IMR-90 (cell line): ENCODE measurements around the gene TAX1BP1. TPM values are rescaled to one million over a fixed set of nuclear protein-coding genes. Genes with fewer than 3 reads are reported as not detected.
A peak's percentile ranks its signal among the peaks of the same experiment; 100 is the strongest.

Experiments
- ATAC-seq: fragments of 200-7000 bp; cut with Tn5 transposase; 2 replicates; pipeline ENCODE4 v1.9.1; 2020; ENCODE audit warnings: low read depth, mild to moderate bottlenecking, moderate library complexity
- BruUV-seq: library from RNA; stranded (reverse); fragments of 400-500 nt; replicated peaks from 2 replicates; lab custom pipeline; 2021; lab: Mats Ljungman, UMichigan
- CTCF ChIA-PET: fragments of 300-600 bp; formaldehyde crosslinking; extraction: SDS; loops from one replicate; lab custom pipeline; 2021; ENCODE audit warnings: antibody characterized with exemption; lab: Yijun Ruan, JAX
- POLR2A ChIA-PET: fragments of 300-600 bp; sonication (Branson Sonifier 250); formaldehyde crosslinking; loops from one replicate; lab custom pipeline; 2022; ENCODE audit warnings: antibody characterized with exemption; ENCODE audit not compliant: unreplicated experiment; lab: Charles Lee
- DNase-seq: peaks from one replicate; pipeline ENCODE4 v3.0.0; 2013
- H2AFZ ChIP-seq: replicated peaks from 2 replicates; pipeline ENCODE3; 2013; ENCODE audit warnings: low read length, mild to moderate bottlenecking; ENCODE audit not compliant: poor library complexity
- H2AK5ac ChIP-seq: 2 replicates; pipeline ENCODE4 v1.6.1; 2013; ENCODE audit warnings: low read depth, low read length, inconsistent platforms
- H2AK9ac ChIP-seq: replicated peaks from 2 replicates; pipeline ENCODE3; 2013; ENCODE audit warnings: mild to moderate bottlenecking, low read depth, low read length, moderate library complexity; ENCODE audit not compliant: poor library complexity
- H2BK120ac ChIP-seq: 2 replicates; pipeline ENCODE4 v1.6.1; 2013; ENCODE audit warnings: low read depth, low read length, inconsistent platforms
- H2BK15ac ChIP-seq: 3 replicates; pipeline ENCODE4 v1.6.1; 2013; ENCODE audit warnings: low read depth, low read length, inconsistent platforms
- H2BK20ac ChIP-seq: 2 replicates; pipeline ENCODE4 v1.6.1; 2013; ENCODE audit warnings: low read depth, mild to moderate bottlenecking, inconsistent platforms, low read length, moderate library complexity
- H2BK5ac ChIP-seq: 2 replicates; pipeline ENCODE4 v1.6.1; 2013; ENCODE audit warnings: mild to moderate bottlenecking, low read depth, low read length, inconsistent platforms; ENCODE audit not compliant: poor library complexity, severe bottlenecking
- H3K14ac ChIP-seq: replicated peaks from 2 replicates; pipeline ENCODE4 v1.6.1; 2013; ENCODE audit warnings: low read depth, low read length, inconsistent platforms
- H3K18ac ChIP-seq: 2 replicates; pipeline ENCODE4 v1.6.1; 2013; ENCODE audit warnings: low read depth, low read length, control low read depth
- H3K23ac ChIP-seq: 2 replicates; pipeline ENCODE4 v1.6.1; 2013; ENCODE audit warnings: low read depth, low read length, inconsistent platforms
- H3K27ac ChIP-seq: 2 replicates; pipeline ENCODE4 v1.5.1; 2013; ENCODE audit warnings: mild to moderate bottlenecking, control low read depth, low read length; ENCODE audit not compliant: insufficient read depth
- H3K27me3 ChIP-seq: 2 replicates; pipeline ENCODE4 v1.6.1; 2013; ENCODE audit warnings: low read length; ENCODE audit not compliant: control insufficient read depth, insufficient read depth
- H3K36me3 ChIP-seq: 2 replicates; pipeline ENCODE4 v1.6.1; 2013; ENCODE audit warnings: low read length, mixed read lengths; ENCODE audit not compliant: control insufficient read depth, insufficient read depth
- H3K4ac ChIP-seq: 2 replicates; pipeline ENCODE4 v1.6.1; 2013; ENCODE audit warnings: low read depth, low read length, inconsistent platforms
- H3K4me1 ChIP-seq: 2 replicates; pipeline ENCODE4 v1.6.1; 2013; ENCODE audit warnings: low read length, mixed read lengths; ENCODE audit not compliant: control insufficient read depth, insufficient read depth
- H3K4me2 ChIP-seq: 2 replicates; pipeline ENCODE4 v1.6.1; 2013; ENCODE audit warnings: low read depth, mild to moderate bottlenecking, control low read depth, low read length, moderate library complexity
- H3K4me3 ChIP-seq: 2 replicates; pipeline ENCODE4 v1.5.1; 2013; ENCODE audit warnings: low read depth, mild to moderate bottlenecking, control low read depth, low read length, moderate library complexity; ENCODE audit not compliant: insufficient read depth
- H3K56ac ChIP-seq: 2 replicates; pipeline ENCODE4 v1.6.1; 2013; ENCODE audit warnings: low read length, inconsistent platforms; ENCODE audit not compliant: insufficient read depth; ENCODE audit errors: extremely low read depth
- H3K79me1 ChIP-seq, 2 experiments: 2 replicates each; pipeline ENCODE4 v1.6.1; 2013; ENCODE audit warnings: low read length in 2 of 2, inconsistent platforms in 1 of 2, low read depth in 1 of 2
- H3K9ac ChIP-seq: 2 replicates; pipeline ENCODE4 v1.6.1; 2013; ENCODE audit warnings: low read depth, low read length, control low read depth
- H3K9me1 ChIP-seq: 2 replicates; pipeline ENCODE4 v1.6.1; 2013; ENCODE audit warnings: low read length, inconsistent platforms; ENCODE audit not compliant: insufficient read depth
- H3K9me3 ChIP-seq: 2 replicates; pipeline ENCODE4 v1.6.1; 2013; ENCODE audit warnings: low read length; ENCODE audit not compliant: control insufficient read depth, insufficient read depth
- H4K20me1 ChIP-seq: 2 replicates; pipeline ENCODE4 v1.6.1; 2013; ENCODE audit warnings: low read length, inconsistent platforms; ENCODE audit not compliant: insufficient read depth
- H4K5ac ChIP-seq: 2 replicates; pipeline ENCODE4 v1.6.1; 2013; ENCODE audit warnings: mild to moderate bottlenecking, low read depth, low read length, control low read depth
- H4K8ac ChIP-seq, 2 experiments: 2 replicates each; pipeline ENCODE4 v1.6.1; 2013; ENCODE audit warnings: low read depth in 2 of 2, low read length in 2 of 2, control low read depth in 1 of 2, inconsistent platforms in 1 of 2
- H4K91ac ChIP-seq: 2 replicates; pipeline ENCODE4 v1.6.1; 2013; ENCODE audit warnings: low read depth, low read length, inconsistent platforms; ENCODE audit not compliant: insufficient read depth
- BHLHE40 ChIP-seq: fragments of 150-350 bp; IDR thresholded peaks from 2 replicates; pipeline ENCODE4 v1.6.1; 2016; ENCODE audit warnings: mild to moderate bottlenecking, low read depth, low read length
- CEBPB ChIP-seq: IDR thresholded peaks from 2 replicates; pipeline ENCODE4 v1.6.1; 2012; ENCODE audit warnings: low read depth, low read length, improper control_type of control experiment
- CTCF ChIP-seq: conservative IDR thresholded peaks from 2 replicates; pipeline ENCODE4 v1.5.1; 2012; ENCODE audit warnings: mild to moderate bottlenecking, low read depth, low read length, improper control_type of control experiment
- ELK1 ChIP-seq: fragments of 150-350 bp; IDR thresholded peaks from 2 replicates; pipeline ENCODE4 v1.6.1; 2016; ENCODE audit warnings: low read depth, mild to moderate bottlenecking, low read length, moderate library complexity, borderline replicate concordance
- FOS ChIP-seq: fragments of 150-350 bp; IDR thresholded peaks from 2 replicates; pipeline ENCODE4 v1.6.1; 2016; ENCODE audit warnings: low read depth, low read length
- MAFK ChIP-seq: IDR thresholded peaks from 2 replicates; pipeline ENCODE4 v1.6.1; 2012; ENCODE audit warnings: low read depth, low read length, improper control_type of control experiment
- MXI1 ChIP-seq: IDR thresholded peaks from 2 replicates; pipeline ENCODE4 v1.6.1; 2012; ENCODE audit warnings: low read depth, mild to moderate bottlenecking, low read length, moderate library complexity, borderline replicate concordance
- NFE2L2 ChIP-seq: fragments of 150-350 bp; IDR thresholded peaks from 2 replicates; pipeline ENCODE4 v1.6.1; 2016; ENCODE audit warnings: low read depth, mild to moderate bottlenecking, low read length
- POLR2A ChIP-seq: IDR thresholded peaks from 2 replicates; pipeline ENCODE4 v1.6.1; 2012; ENCODE audit warnings: mild to moderate bottlenecking, low read depth, low read length
- RAD21 ChIP-seq: IDR thresholded peaks from 2 replicates; pipeline ENCODE4 v1.6.1; 2012; ENCODE audit warnings: low read length, improper control_type of control experiment
- RCOR1 ChIP-seq: IDR thresholded peaks from 2 replicates; pipeline ENCODE4 v1.6.1; 2012; ENCODE audit warnings: mild to moderate bottlenecking, low read length, improper control_type of control experiment; ENCODE audit not compliant: insufficient replicate concordance
- RFX5 ChIP-seq: IDR thresholded peaks from 2 replicates; pipeline ENCODE4 v1.8.0; 2012; ENCODE audit warnings: low read depth, mild to moderate bottlenecking, low read length, moderate library complexity
- SMC3 ChIP-seq: fragments of 150-350 bp; IDR thresholded peaks from 2 replicates; pipeline ENCODE4 v1.6.1; 2016; ENCODE audit warnings: low read depth, mild to moderate bottlenecking, antibody characterized with exemption, low read length, moderate library complexity
- USF2 ChIP-seq: fragments of 150-350 bp; IDR thresholded peaks from 2 replicates; pipeline ENCODE4 v1.6.1; 2017; ENCODE audit warnings: mild to moderate bottlenecking, antibody characterized with exemption, low read length, low read depth
- WGBS, 2 experiments: methylation state at CpG; one replicate each; pipeline versions ENCODE4 v1.1.5 to v1.1.7; 2013; ENCODE audit warnings: missing lambda C conversion rate in 2 of 2; ENCODE audit not compliant: insufficient read length in 1 of 2; ENCODE audit errors: extremely low coverage in 2 of 2; 5-methylcytosine and 5-hydroxymethylcytosine counted together
- dilution Hi-C: fragments of 300-500 bp; cut with HindIII; formaldehyde crosslinking; loops from one replicate; pipeline ENCODE4 v1.14.3; 2018; ENCODE audit warnings: low sequenced_read_pairs; ENCODE audit not compliant: unreplicated experiment
- in situ Hi-C: fragments of 300-500 bp; cut with MboI; formaldehyde crosslinking; loops from 3 replicates; pipeline ENCODE4 v1.14.3; 2019; ENCODE audit warnings: low sequenced_read_pairs, inconsistent platforms, mixed read lengths
- intact Hi-C: fragments of 100-400 bp; cut with micrococcal nuclease; formaldehyde crosslinking; loops from 2 replicates; pipeline ENCODE4 v1.10.0; 2022
- polyA plus RNA-seq, 3 experiments: library from polyadenylated mRNA; depleted of rRNA; stranded (reverse); fragments of >200 nt; gene quantifications; 2 replicates each; pipeline ENCODE4 v1.2.3, GENCODE V29; 2012; ENCODE audit warnings: low replicate concordance in 1 of 3
- total RNA-seq: library from RNA; depleted of rRNA; stranded (reverse); fragments of >200 nt; gene quantifications from 2 replicates; pipeline ENCODE4 v1.2.3, GENCODE V29; 2012

TAX1BP1 gene
- total and polyA plus RNA-seq, 2 of the 4 experiments (the other 2 are of a cell fraction): 49.0 to 52.7 TPM

- H4K91ac ChIP-seq: peak overlapping the region; percentile 28; the same call in 1 of the 2 replicates
- H3K4me1 ChIP-seq: peaks cover 8% of the 10 kb centered on the region; the same call in 1 of the 2 replicates
- H2AFZ ChIP-seq: no peak overlapping the region
- peak overlapping the region; percentile 5; the same call in 1 of the 2 replicates for H3K4me3 ChIP-seq
- peak overlapping the region; percentile 58; the same call in 1 of the 2 replicates for H3K4ac ChIP-seq
- peak overlapping the region; percentile 51; the same call in 1 of the 3 replicates for H2BK15ac ChIP-seq
- H4K5ac ChIP-seq: no peak overlapping the region
- 0 out of 2 replicates have a peak overlapping the region, but pooled peaks have one; percentile 36 for H2BK120ac ChIP-seq
- H3K79me1 ChIP-seq: peaks cover 20 to 48% of the 10 kb centered on the region in 2 experiments
- DNase-seq: peak; percentile 84
- peaks cover 39% of the 10 kb centered on the region; the same call in 1 of the 2 replicates for H4K20me1 ChIP-seq
- H3K9me3 ChIP-seq: no peaks in the 10 kb centered on the region
- H3K56ac ChIP-seq: no peak overlapping the region
- no peaks in the 10 kb centered on the region; the same call in 1 of the 2 replicates for H3K9me1 ChIP-seq
- no peak overlapping the region; the same call in 1 of the 2 replicates for H3K18ac ChIP-seq
- ATAC-seq: peak; percentile 63
- intact Hi-C loops: loop anchor here (2.0 to 10.0 kb wide), 3 partner anchors 176 to 550 kb away; no protein-coding TSS in a partner anchor
- H3K4me2 ChIP-seq: peak overlapping the region; percentile 92
- in situ Hi-C loops: no loop called here
- peak overlapping the region; percentile 86 for H2BK5ac ChIP-seq
- H4K8ac ChIP-seq: peak overlapping the region in 1 of 2 experiments; percentile 40; a peak in 1 of 4 replicates
- H3K9ac ChIP-seq: peak overlapping the region; percentile 47; the same call in 1 of the 2 replicates
- H3K27ac ChIP-seq: peak overlapping the region; percentile 1; the same call in 1 of the 2 replicates
- H3K14ac ChIP-seq: peak overlapping the region; percentile 87
- peak overlapping the region; percentile 58; the same call in 1 of the 2 replicates for H3K23ac ChIP-seq
- ChIA-PET POLR2A (interaction anchor here (0.8 to 0.9 kb wide), 2 partner anchors 42 to 173 kb away, joined by 3 to 5 read pairs; no protein-coding TSS in a partner anchor), CTCF (interaction anchor here (0.5 to 2.1 kb wide), 5 partner anchors 30 to 176 kb away, joined by 3 to 16 read pairs (median 5); partner anchors contain the start of gene HIBADH)
- BruUV-seq: no TSS peak
- dilution Hi-C loops: no loop called here
- H2AK5ac ChIP-seq: no peak overlapping the region
- H2AK9ac ChIP-seq: no peak overlapping the region
- H2BK20ac ChIP-seq: peak overlapping the region; percentile 53; the same call in 1 of the 2 replicates
- H3K36me3 ChIP-seq: peaks cover 3% of the 10 kb centered on the region
- no CpG with 5 or more reads among the region's 2 CpGs for WGBS, 2 experiments
- no peaks in the 10 kb centered on the region for H3K27me3 ChIP-seq
- peak; percentile 48; the same call in 1 of the 2 replicates for TF ChIP-seq CEBPB
- TF ChIP-seq ELK1: no peak
- no peak for TF ChIP-seq MXI1
- peak; percentile 83 for TF ChIP-seq NFE2L2
- TF ChIP-seq RFX5: no peak
- TF ChIP-seq RAD21: peak; percentile 75
- no peak for TF ChIP-seq FOS
- peak; percentile 94 for TF ChIP-seq BHLHE40
- no peak for TF ChIP-seq USF2
- peak; percentile 80 for TF ChIP-seq CTCF
- no peak for TF ChIP-seq POLR2A
- TF ChIP-seq RCOR1: no peak
- peak; percentile 36; the same call in 1 of the 2 replicates for TF ChIP-seq MAFK
- peak; percentile 68 for TF ChIP-seq SMC3
These were observed 5.2 kb downstream of the TAX1BP1 start for GRCh38 chr7:27745064-27745583.
